IMR-90 (cell line): ENCODE results near the gene ATP5ME. TPM values are rescaled to one million over a fixed set of nuclear protein-coding genes. Genes with fewer than 3 reads are reported as not detected.

Experiments
- ATAC-seq: fragments of 200-7000 bp; cut with Tn5 transposase; 2 replicates; pipeline ENCODE4 v1.9.1; 2020; ENCODE audit warnings: low read depth, mild to moderate bottlenecking, moderate library complexity
- BruUV-seq: library from RNA; stranded (reverse); fragments of 400-500 nt; replicated peaks from 2 replicates; lab custom pipeline; 2021; lab: Mats Ljungman, UMichigan
- CTCF ChIA-PET: fragments of 300-600 bp; formaldehyde crosslinking; extraction: SDS; loops from one replicate; lab custom pipeline; 2021; ENCODE audit warnings: antibody characterized with exemption; lab: Yijun Ruan, JAX
- POLR2A ChIA-PET: fragments of 300-600 bp; sonication (Branson Sonifier 250); formaldehyde crosslinking; loops from one replicate; lab custom pipeline; 2022; ENCODE audit warnings: antibody characterized with exemption; ENCODE audit not compliant: unreplicated experiment; lab: Charles Lee
- DNase-seq: peaks from one replicate; pipeline ENCODE4 v3.0.0; 2013
- H2AFZ ChIP-seq: replicated peaks from 2 replicates; pipeline ENCODE3; 2013; ENCODE audit warnings: low read length, mild to moderate bottlenecking; ENCODE audit not compliant: poor library complexity
- H2AK5ac ChIP-seq: 2 replicates; pipeline ENCODE4 v1.6.1; 2013; ENCODE audit warnings: low read depth, low read length, inconsistent platforms
- H2AK9ac ChIP-seq: replicated peaks from 2 replicates; pipeline ENCODE3; 2013; ENCODE audit warnings: mild to moderate bottlenecking, low read depth, low read length, moderate library complexity; ENCODE audit not compliant: poor library complexity
- H2BK120ac ChIP-seq: 2 replicates; pipeline ENCODE4 v1.6.1; 2013; ENCODE audit warnings: low read depth, low read length, inconsistent platforms
- H2BK15ac ChIP-seq: 3 replicates; pipeline ENCODE4 v1.6.1; 2013; ENCODE audit warnings: low read depth, low read length, inconsistent platforms
- H2BK20ac ChIP-seq: 2 replicates; pipeline ENCODE4 v1.6.1; 2013; ENCODE audit warnings: low read depth, mild to moderate bottlenecking, inconsistent platforms, low read length, moderate library complexity
- H2BK5ac ChIP-seq: 2 replicates; pipeline ENCODE4 v1.6.1; 2013; ENCODE audit warnings: mild to moderate bottlenecking, low read depth, low read length, inconsistent platforms; ENCODE audit not compliant: poor library complexity, severe bottlenecking
- H3K14ac ChIP-seq: replicated peaks from 2 replicates; pipeline ENCODE4 v1.6.1; 2013; ENCODE audit warnings: low read depth, low read length, inconsistent platforms
- H3K18ac ChIP-seq: 2 replicates; pipeline ENCODE4 v1.6.1; 2013; ENCODE audit warnings: low read depth, low read length, control low read depth
- H3K23ac ChIP-seq: 2 replicates; pipeline ENCODE4 v1.6.1; 2013; ENCODE audit warnings: low read depth, low read length, inconsistent platforms
- H3K27ac ChIP-seq: 2 replicates; pipeline ENCODE4 v1.5.1; 2013; ENCODE audit warnings: mild to moderate bottlenecking, control low read depth, low read length; ENCODE audit not compliant: insufficient read depth
- H3K27me3 ChIP-seq: 2 replicates; pipeline ENCODE4 v1.6.1; 2013; ENCODE audit warnings: low read length; ENCODE audit not compliant: control insufficient read depth, insufficient read depth
- H3K36me3 ChIP-seq: 2 replicates; pipeline ENCODE4 v1.6.1; 2013; ENCODE audit warnings: low read length, mixed read lengths; ENCODE audit not compliant: control insufficient read depth, insufficient read depth
- H3K4ac ChIP-seq: 2 replicates; pipeline ENCODE4 v1.6.1; 2013; ENCODE audit warnings: low read depth, low read length, inconsistent platforms
- H3K4me1 ChIP-seq: 2 replicates; pipeline ENCODE4 v1.6.1; 2013; ENCODE audit warnings: low read length, mixed read lengths; ENCODE audit not compliant: control insufficient read depth, insufficient read depth
- H3K4me2 ChIP-seq: 2 replicates; pipeline ENCODE4 v1.6.1; 2013; ENCODE audit warnings: low read depth, mild to moderate bottlenecking, control low read depth, low read length, moderate library complexity
- H3K4me3 ChIP-seq: 2 replicates; pipeline ENCODE4 v1.5.1; 2013; ENCODE audit warnings: low read depth, mild to moderate bottlenecking, control low read depth, low read length, moderate library complexity; ENCODE audit not compliant: insufficient read depth
- H3K56ac ChIP-seq: 2 replicates; pipeline ENCODE4 v1.6.1; 2013; ENCODE audit warnings: low read length, inconsistent platforms; ENCODE audit not compliant: insufficient read depth; ENCODE audit errors: extremely low read depth
- H3K79me1 ChIP-seq, 2 experiments: 2 replicates each; pipeline ENCODE4 v1.6.1; 2013; ENCODE audit warnings: low read length in 2 of 2, inconsistent platforms in 1 of 2, low read depth in 1 of 2
- H3K9ac ChIP-seq: 2 replicates; pipeline ENCODE4 v1.6.1; 2013; ENCODE audit warnings: low read depth, low read length, control low read depth
- H3K9me1 ChIP-seq: 2 replicates; pipeline ENCODE4 v1.6.1; 2013; ENCODE audit warnings: low read length, inconsistent platforms; ENCODE audit not compliant: insufficient read depth
- H3K9me3 ChIP-seq: 2 replicates; pipeline ENCODE4 v1.6.1; 2013; ENCODE audit warnings: low read length; ENCODE audit not compliant: control insufficient read depth, insufficient read depth
- H4K20me1 ChIP-seq: 2 replicates; pipeline ENCODE4 v1.6.1; 2013; ENCODE audit warnings: low read length, inconsistent platforms; ENCODE audit not compliant: insufficient read depth
- H4K5ac ChIP-seq: 2 replicates; pipeline ENCODE4 v1.6.1; 2013; ENCODE audit warnings: mild to moderate bottlenecking, low read depth, low read length, control low read depth
- H4K8ac ChIP-seq, 2 experiments: 2 replicates each; pipeline ENCODE4 v1.6.1; 2013; ENCODE audit warnings: low read depth in 2 of 2, low read length in 2 of 2, control low read depth in 1 of 2, inconsistent platforms in 1 of 2
- H4K91ac ChIP-seq: 2 replicates; pipeline ENCODE4 v1.6.1; 2013; ENCODE audit warnings: low read depth, low read length, inconsistent platforms; ENCODE audit not compliant: insufficient read depth
- BHLHE40 ChIP-seq: fragments of 150-350 bp; IDR thresholded peaks from 2 replicates; pipeline ENCODE4 v1.6.1; 2016; ENCODE audit warnings: mild to moderate bottlenecking, low read depth, low read length
- CEBPB ChIP-seq: IDR thresholded peaks from 2 replicates; pipeline ENCODE4 v1.6.1; 2012; ENCODE audit warnings: low read depth, low read length, improper control_type of control experiment
- CHD1 ChIP-seq: IDR thresholded peaks from 2 replicates; pipeline ENCODE4 v1.6.1; 2012; ENCODE audit warnings: low read depth, low read length, improper control_type of control experiment
- FOS ChIP-seq: fragments of 150-350 bp; IDR thresholded peaks from 2 replicates; pipeline ENCODE4 v1.6.1; 2016; ENCODE audit warnings: low read depth, low read length
- MAFK ChIP-seq: IDR thresholded peaks from 2 replicates; pipeline ENCODE4 v1.6.1; 2012; ENCODE audit warnings: low read depth, low read length, improper control_type of control experiment
- MAZ ChIP-seq: IDR thresholded peaks from 2 replicates; pipeline ENCODE4 v1.6.1; 2012; ENCODE audit warnings: low read depth, mild to moderate bottlenecking, low read length, improper control_type of control experiment, moderate library complexity, borderline replicate concordance
- MXI1 ChIP-seq: IDR thresholded peaks from 2 replicates; pipeline ENCODE4 v1.6.1; 2012; ENCODE audit warnings: low read depth, mild to moderate bottlenecking, low read length, moderate library complexity, borderline replicate concordance
- NFE2L2 ChIP-seq: fragments of 150-350 bp; IDR thresholded peaks from 2 replicates; pipeline ENCODE4 v1.6.1; 2016; ENCODE audit warnings: low read depth, mild to moderate bottlenecking, low read length
- POLR2A ChIP-seq: IDR thresholded peaks from 2 replicates; pipeline ENCODE4 v1.6.1; 2012; ENCODE audit warnings: mild to moderate bottlenecking, low read depth, low read length
- RAD21 ChIP-seq: IDR thresholded peaks from 2 replicates; pipeline ENCODE4 v1.6.1; 2012; ENCODE audit warnings: low read length, improper control_type of control experiment
- RCOR1 ChIP-seq: IDR thresholded peaks from 2 replicates; pipeline ENCODE4 v1.6.1; 2012; ENCODE audit warnings: mild to moderate bottlenecking, low read length, improper control_type of control experiment; ENCODE audit not compliant: insufficient replicate concordance
- RFX5 ChIP-seq: IDR thresholded peaks from 2 replicates; pipeline ENCODE4 v1.8.0; 2012; ENCODE audit warnings: low read depth, mild to moderate bottlenecking, low read length, moderate library complexity
- SMC3 ChIP-seq: fragments of 150-350 bp; IDR thresholded peaks from 2 replicates; pipeline ENCODE4 v1.6.1; 2016; ENCODE audit warnings: low read depth, mild to moderate bottlenecking, antibody characterized with exemption, low read length, moderate library complexity
- WGBS, 2 experiments: methylation state at CpG; one replicate each; pipeline versions ENCODE4 v1.1.5 to v1.1.7; 2013; ENCODE audit warnings: missing lambda C conversion rate in 2 of 2; ENCODE audit not compliant: insufficient read length in 1 of 2; ENCODE audit errors: extremely low coverage in 2 of 2; 5-methylcytosine and 5-hydroxymethylcytosine counted together
- dilution Hi-C: fragments of 300-500 bp; cut with HindIII; formaldehyde crosslinking; loops from one replicate; pipeline ENCODE4 v1.14.3; 2018; ENCODE audit warnings: low sequenced_read_pairs; ENCODE audit not compliant: unreplicated experiment
- in situ Hi-C: fragments of 300-500 bp; cut with MboI; formaldehyde crosslinking; loops from 3 replicates; pipeline ENCODE4 v1.14.3; 2019; ENCODE audit warnings: low sequenced_read_pairs, inconsistent platforms, mixed read lengths
- intact Hi-C: fragments of 100-400 bp; cut with micrococcal nuclease; formaldehyde crosslinking; loops from 2 replicates; pipeline ENCODE4 v1.10.0; 2022
- polyA plus RNA-seq, 3 experiments: library from polyadenylated mRNA; depleted of rRNA; stranded (reverse); fragments of >200 nt; gene quantifications; 2 replicates each; pipeline ENCODE4 v1.2.3, GENCODE V29; 2012; ENCODE audit warnings: low replicate concordance in 1 of 3
- total RNA-seq: library from RNA; depleted of rRNA; stranded (reverse); fragments of >200 nt; gene quantifications from 2 replicates; pipeline ENCODE4 v1.2.3, GENCODE V29; 2012
- TF ChIP-seq, protein P1 (sequence below): fragments of 150-350 bp; IDR thresholded peaks from 2 replicates; pipeline ENCODE4 v1.6.1; 2016; ENCODE audit warnings: low read depth, mild to moderate bottlenecking, low read length, moderate library complexity, borderline replicate concordance
- TF ChIP-seq, protein P2 (sequence below): conservative IDR thresholded peaks from 2 replicates; pipeline ENCODE4 v1.5.1; 2012; ENCODE audit warnings: mild to moderate bottlenecking, low read depth, low read length, improper control_type of control experiment
- TF ChIP-seq, protein P3 (sequence below): fragments of 150-350 bp; IDR thresholded peaks from 2 replicates; pipeline ENCODE4 v1.6.1; 2017; ENCODE audit warnings: mild to moderate bottlenecking, antibody characterized with exemption, low read length, low read depth

The ATP5ME gene
- total and polyA plus RNA-seq, 2 of the 4 experiments (the other 2 are of a cell fraction) = 39.3 to 603 TPM

DNA sequence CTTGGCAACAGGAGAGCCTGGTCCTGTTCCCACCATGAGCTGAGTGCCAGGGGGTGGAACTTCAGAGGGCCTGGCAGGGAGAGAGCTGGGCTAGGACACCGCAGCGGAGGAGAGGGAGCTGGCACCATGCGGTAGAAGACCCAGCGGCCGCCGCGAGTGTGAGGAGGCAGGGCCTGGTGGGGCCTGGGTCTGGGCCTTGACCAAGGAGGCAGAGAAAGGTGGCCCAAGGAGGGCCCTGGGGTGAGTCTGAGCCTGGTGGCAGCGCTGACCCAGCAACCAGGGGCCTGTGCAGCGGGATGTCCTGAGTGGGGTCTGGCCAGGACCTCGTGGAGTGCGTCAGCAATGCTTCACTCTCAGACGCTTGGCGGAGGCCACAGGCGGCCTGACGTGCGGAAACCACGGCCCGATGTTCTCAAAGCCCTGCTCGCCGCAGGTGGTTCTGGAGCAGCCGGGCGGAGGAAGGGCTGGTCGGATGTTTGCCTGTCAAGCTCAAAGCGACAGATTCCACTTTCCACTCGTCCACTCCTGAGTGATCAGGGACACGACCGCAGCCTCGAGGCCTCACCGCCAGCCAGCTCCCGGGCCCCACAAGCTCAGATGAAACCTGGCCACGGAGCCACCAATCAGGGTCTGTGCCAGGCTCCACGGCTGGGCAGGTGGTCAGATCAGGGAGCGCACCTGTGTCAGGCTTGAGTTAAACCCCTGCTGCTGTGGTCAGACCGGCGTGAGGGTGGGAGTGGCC lies 20.8 kb downstream of the ATP5ME start:
- no peak overlapping the region for H2AK5ac ChIP-seq
- H3K36me3 ChIP-seq = no peaks in the 10 kb centered on the region
- no TSS peak for BruUV-seq
- POLR2A ChIA-PET = no interaction called here
- H2AK9ac ChIP-seq = no peak overlapping the region
- H4K20me1 ChIP-seq = no peaks in the 10 kb centered on the region
- H3K56ac ChIP-seq = no peak overlapping the region
- H2BK120ac ChIP-seq = no peak overlapping the region
- H3K79me1 ChIP-seq = no peaks in the 10 kb centered on the region
- no peak overlapping the region for H3K4ac ChIP-seq
- H2BK20ac ChIP-seq = no peak overlapping the region
- no peak overlapping the region for H3K27ac ChIP-seq
- H3K9me1 ChIP-seq = no peaks in the 10 kb centered on the region
- intact Hi-C loops = no loop called here
- H2BK5ac ChIP-seq = no peak overlapping the region
- DNase-seq = no peak
- CTCF ChIA-PET = no interaction called here
- TF ChIP-seq POLR2A = no peak
- TF ChIP-seq NFE2L2 = no peak
- TF ChIP-seq FOS = no peak
- TF ChIP-seq, protein P1, sequence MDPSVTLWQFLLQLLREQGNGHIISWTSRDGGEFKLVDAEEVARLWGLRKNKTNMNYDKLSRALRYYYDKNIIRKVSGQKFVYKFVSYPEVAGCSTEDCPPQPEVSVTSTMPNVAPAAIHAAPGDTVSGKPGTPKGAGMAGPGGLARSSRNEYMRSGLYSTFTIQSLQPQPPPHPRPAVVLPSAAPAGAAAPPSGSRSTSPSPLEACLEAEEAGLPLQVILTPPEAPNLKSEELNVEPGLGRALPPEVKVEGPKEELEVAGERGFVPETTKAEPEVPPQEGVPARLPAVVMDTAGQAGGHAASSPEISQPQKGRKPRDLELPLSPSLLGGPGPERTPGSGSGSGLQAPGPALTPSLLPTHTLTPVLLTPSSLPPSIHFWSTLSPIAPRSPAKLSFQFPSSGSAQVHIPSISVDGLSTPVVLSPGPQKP = no peak
- no peak for TF ChIP-seq MAZ
- TF ChIP-seq CHD1 = no peak
- no peak for TF ChIP-seq RCOR1
- TF ChIP-seq MAFK = no peak
- TF ChIP-seq RFX5 = no peak
- TF ChIP-seq SMC3 = no peak
- no peak for TF ChIP-seq MXI1
- no peak for TF ChIP-seq CEBPB
- TF ChIP-seq, protein P2, sequence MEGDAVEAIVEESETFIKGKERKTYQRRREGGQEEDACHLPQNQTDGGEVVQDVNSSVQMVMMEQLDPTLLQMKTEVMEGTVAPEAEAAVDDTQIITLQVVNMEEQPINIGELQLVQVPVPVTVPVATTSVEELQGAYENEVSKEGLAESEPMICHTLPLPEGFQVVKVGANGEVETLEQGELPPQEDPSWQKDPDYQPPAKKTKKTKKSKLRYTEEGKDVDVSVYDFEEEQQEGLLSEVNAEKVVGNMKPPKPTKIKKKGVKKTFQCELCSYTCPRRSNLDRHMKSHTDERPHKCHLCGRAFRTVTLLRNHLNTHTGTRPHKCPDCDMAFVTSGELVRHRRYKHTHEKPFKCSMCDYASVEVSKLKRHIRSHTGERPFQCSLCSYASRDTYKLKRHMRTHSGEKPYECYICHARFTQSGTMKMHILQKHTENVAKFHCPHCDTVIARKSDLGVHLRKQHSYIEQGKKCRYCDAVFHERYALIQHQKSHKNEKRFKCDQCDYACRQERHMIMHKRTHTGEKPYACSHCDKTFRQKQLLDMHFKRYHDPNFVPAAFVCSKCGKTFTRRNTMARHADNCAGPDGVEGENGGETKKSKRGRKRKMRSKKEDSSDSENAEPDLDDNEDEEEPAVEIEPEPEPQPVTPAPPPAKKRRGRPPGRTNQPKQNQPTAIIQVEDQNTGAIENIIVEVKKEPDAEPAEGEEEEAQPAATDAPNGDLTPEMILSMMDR = no peak
- TF ChIP-seq BHLHE40 = no peak
- TF ChIP-seq RAD21 = no peak
- TF ChIP-seq, protein P3, sequence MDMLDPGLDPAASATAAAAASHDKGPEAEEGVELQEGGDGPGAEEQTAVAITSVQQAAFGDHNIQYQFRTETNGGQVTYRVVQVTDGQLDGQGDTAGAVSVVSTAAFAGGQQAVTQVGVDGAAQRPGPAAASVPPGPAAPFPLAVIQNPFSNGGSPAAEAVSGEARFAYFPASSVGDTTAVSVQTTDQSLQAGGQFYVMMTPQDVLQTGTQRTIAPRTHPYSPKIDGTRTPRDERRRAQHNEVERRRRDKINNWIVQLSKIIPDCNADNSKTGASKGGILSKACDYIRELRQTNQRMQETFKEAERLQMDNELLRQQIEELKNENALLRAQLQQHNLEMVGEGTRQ = no peak
- no peak overlapping the region for H4K8ac ChIP-seq
- H3K4me2 ChIP-seq = no peak overlapping the region
- H3K9me3 ChIP-seq = peaks cover 7% of the 10 kb centered on the region
- no peak overlapping the region for H4K5ac ChIP-seq
- H3K4me1 ChIP-seq = no peaks in the 10 kb centered on the region
- no peak overlapping the region for H3K14ac ChIP-seq
- H3K9ac ChIP-seq = no peak overlapping the region
- H4K91ac ChIP-seq = no peak overlapping the region
- 83% methylated on average over 26 of the region's 35 CpGs; no CpG with 5 or more reads in 1 of the 2 experiments for WGBS, 2 experiments
- peaks cover 11% of the 10 kb centered on the region; the same call in 1 of the 2 replicates for H3K27me3 ChIP-seq
- no peak overlapping the region for H3K23ac ChIP-seq
- in situ Hi-C loops = no loop called here
- H2BK15ac ChIP-seq = no peak overlapping the region
- no peak overlapping the region for H3K18ac ChIP-seq
- ATAC-seq = no peak
- no peak overlapping the region for H3K4me3 ChIP-seq
- dilution Hi-C loops = no loop called here
- no peak overlapping the region for H2AFZ ChIP-seq
